Activated T-cell treated with anti-CD3 and anti-CD28 coated beads, Interleukin-2, amount 50 U/mL, for 72 hours (primary cell): ENCODE results near the gene MID1. TPM values are rescaled to one million over a fixed set of nuclear protein-coding genes. Genes with fewer than 3 reads are reported as not detected.

Experiments used
- ATAC-seq, 2 donors: fragments of 150-1000 bp; cut with Tn5 transposase; replicated peaks in 1 of 2; 2 replicates each; pipeline ENCODE4 v1.10.0; 2021; ENCODE audit warnings: moderate library complexity in 2 of 2, mild to moderate bottlenecking in 1 of 2
- DNase-seq, 2 donors: peaks; one replicate each; pipeline ENCODE4 v3.0.0; 2021 to 2022; ENCODE audit warnings: mixed read lengths in 1 of 2
- H3K27ac Mint-ChIP-seq: one replicate; pipeline ENCODE4 v1.8.0; 2022; ENCODE audit warnings: mild to moderate bottlenecking, moderate library complexity, mixed read lengths
- H3K27me3 Mint-ChIP-seq: one replicate; pipeline ENCODE4 v1.8.0; 2022; ENCODE audit warnings: low read depth, mixed read lengths
- H3K36me3 Mint-ChIP-seq, 2 donors: one replicate each; pipeline ENCODE4 v1.8.0; 2022; ENCODE audit warnings: mixed read lengths in 2 of 2, mild to moderate bottlenecking in 1 of 2; ENCODE audit not compliant: insufficient read depth in 2 of 2
- H3K4me1 Mint-ChIP-seq: one replicate; pipeline ENCODE4 v1.8.0; 2022; ENCODE audit warnings: low read depth, mixed read lengths
- H3K4me3 Mint-ChIP-seq, 2 donors: one replicate each; pipeline ENCODE4 v1.8.0; 2022; ENCODE audit warnings: mild to moderate bottlenecking in 2 of 2, mixed read lengths in 2 of 2, moderate library complexity in 2 of 2
- H3K9me3 Mint-ChIP-seq, 2 donors: one replicate each; pipeline ENCODE4 v1.8.0; 2022; ENCODE audit warnings: mixed read lengths in 2 of 2
- total RNA-seq, 2 donors: library from RNA; stranded (reverse); gene quantifications; one replicate each; pipeline ENCODE4 v1.2.3, GENCODE V29; 2022

MID1 gene
- total RNA-seq, 2 donors from 2014 or later, result 0.60 to 1.1 TPM

DNA sequence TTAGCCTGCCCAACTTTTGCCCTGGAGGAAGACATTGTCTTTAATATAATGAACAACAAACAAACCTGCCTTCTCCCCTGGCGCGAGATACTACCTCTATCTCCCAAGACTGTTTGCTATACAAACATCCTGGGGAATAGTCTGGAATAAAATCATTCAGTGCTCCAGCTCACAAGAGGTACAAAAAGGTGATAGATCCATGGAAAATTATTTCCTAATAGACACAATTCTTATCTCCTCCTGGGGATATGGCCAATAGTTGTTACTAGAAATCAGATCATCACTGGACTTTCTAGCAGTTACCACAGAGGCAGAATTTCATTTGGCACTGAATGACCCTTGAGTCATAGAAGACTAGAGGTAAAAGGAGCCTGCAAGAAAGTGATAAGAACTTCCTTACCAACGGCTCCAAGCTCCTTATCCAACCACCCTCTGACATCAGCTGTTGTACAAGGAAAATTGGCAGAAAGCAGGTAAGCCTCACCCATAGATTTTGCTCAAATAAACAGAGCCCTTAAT is 38.1 kb downstream of the MID1 start:
- DNase-seq (no peak), ATAC-seq (no peak)
- Mint-ChIP-seq H3K9me3 (peaks cover 0 to 5% of the 10 kb centered on the region in 2 donors), H3K4me1 (no peaks in the 10 kb centered on the region), H3K27ac (no peak overlapping the region), H3K4me3 (no peak overlapping the region), H3K27me3 (no peaks in the 10 kb centered on the region), H3K36me3 (no peaks in the 10 kb centered on the region)

DNA sequence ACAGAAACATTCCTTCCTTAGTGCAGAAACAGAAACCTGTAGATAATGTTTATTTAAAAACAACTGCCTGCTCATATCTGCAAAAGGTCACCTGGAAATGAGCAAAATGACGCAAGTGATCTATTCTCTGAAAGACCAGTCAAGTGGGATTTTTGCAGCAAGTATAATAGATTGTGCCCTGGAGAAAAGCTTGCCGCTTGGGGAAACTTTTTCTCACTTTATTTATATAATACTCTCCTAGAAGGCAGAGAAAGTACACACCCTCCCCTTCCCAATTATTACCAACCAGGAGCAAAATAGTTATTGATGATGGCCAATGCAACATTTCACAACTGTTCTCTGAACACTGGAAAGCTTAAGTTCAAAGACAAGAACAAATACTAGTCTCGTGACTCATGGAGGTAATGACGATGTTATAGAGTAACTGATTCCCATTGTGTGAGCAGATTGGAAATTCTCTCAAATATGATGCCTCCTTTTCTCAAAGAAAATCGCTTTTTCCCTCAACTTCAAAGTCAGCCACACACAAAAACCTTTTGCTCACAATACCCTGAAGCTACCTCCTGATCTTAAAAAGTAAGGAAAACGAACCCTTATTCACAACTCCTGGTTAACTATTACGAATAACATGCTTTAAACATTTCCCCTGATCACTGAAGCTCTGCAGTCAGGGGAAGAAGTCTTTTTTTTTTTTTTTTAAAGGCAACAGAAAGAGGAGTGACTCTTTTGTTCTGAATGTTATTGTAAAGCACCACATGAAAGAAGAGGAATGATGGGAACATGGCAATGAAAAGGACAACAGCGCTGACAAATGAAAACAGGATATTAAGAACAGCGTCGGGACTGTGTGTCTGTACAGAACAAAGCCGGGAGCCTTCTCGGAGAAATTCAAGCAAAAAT is 41.0 kb downstream of the MID1 start:
- ATAC-seq (no peak), DNase-seq (no peak)
- Mint-ChIP-seq H3K4me3 (no peak overlapping the region), H3K27me3 (no peaks in the 10 kb centered on the region), H3K9me3 (no peaks in the 10 kb centered on the region), H3K4me1 (no peaks in the 10 kb centered on the region), H3K27ac (no peak overlapping the region), H3K36me3 (no peaks in the 10 kb centered on the region)

DNA sequence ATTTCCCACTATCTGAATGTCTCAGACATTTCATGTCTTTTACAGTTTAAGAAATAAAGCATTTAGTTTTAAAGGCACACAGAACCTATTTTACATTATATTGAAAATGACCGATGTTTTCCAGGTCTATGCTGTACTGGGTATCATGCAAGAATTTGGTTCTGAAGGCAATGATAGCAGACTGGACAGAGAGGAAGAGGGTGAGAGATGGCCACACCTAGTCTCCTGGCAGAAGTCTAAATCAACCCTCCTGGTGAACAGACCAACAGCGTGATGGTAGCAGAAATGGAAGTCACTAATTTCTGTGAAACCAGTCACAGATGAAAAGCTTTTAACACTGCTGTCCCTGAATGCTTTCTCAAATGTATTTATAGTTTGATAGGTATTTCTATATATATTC is 41.9 kb downstream of the MID1 start:
- ATAC-seq (no peak), DNase-seq (no peak)
- no peaks in the 10 kb centered on the region for H3K36me3 Mint-ChIP-seq
- H3K9me3 Mint-ChIP-seq, result no peaks in the 10 kb centered on the region
- H3K4me1 Mint-ChIP-seq, result no peaks in the 10 kb centered on the region
- H3K27ac Mint-ChIP-seq, result no peak overlapping the region
- H3K4me3 Mint-ChIP-seq, result no peak overlapping the region
- H3K27me3 Mint-ChIP-seq, result no peaks in the 10 kb centered on the region

DNA sequence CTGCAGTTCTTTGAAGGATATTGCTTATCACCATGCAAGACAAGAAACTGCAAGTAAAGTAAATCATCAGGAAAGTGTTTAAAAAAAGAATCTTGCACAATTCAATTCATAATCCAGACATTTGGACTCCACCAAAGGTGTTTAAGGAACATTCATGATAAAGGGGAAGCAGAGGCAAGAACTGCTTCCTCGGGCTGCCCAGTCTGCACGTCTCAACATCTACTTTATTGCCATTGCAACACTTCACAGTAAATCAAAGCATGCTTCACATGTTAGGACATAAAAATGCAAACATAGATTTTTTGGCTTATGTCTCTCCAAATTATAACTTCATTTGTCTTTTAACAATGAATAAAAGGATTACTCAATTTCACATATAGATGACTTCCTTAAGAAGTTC is 42.5 kb downstream of the MID1 start:
- no peaks in the 10 kb centered on the region for H3K27me3 Mint-ChIP-seq
- no peak overlapping the region for H3K4me3 Mint-ChIP-seq
- H3K9me3 Mint-ChIP-seq, result no peaks in the 10 kb centered on the region
- no peak for ATAC-seq
- no peak for DNase-seq
- no peaks in the 10 kb centered on the region for H3K4me1 Mint-ChIP-seq
- H3K36me3 Mint-ChIP-seq, result no peaks in the 10 kb centered on the region
- no peak overlapping the region for H3K27ac Mint-ChIP-seq

DNA sequence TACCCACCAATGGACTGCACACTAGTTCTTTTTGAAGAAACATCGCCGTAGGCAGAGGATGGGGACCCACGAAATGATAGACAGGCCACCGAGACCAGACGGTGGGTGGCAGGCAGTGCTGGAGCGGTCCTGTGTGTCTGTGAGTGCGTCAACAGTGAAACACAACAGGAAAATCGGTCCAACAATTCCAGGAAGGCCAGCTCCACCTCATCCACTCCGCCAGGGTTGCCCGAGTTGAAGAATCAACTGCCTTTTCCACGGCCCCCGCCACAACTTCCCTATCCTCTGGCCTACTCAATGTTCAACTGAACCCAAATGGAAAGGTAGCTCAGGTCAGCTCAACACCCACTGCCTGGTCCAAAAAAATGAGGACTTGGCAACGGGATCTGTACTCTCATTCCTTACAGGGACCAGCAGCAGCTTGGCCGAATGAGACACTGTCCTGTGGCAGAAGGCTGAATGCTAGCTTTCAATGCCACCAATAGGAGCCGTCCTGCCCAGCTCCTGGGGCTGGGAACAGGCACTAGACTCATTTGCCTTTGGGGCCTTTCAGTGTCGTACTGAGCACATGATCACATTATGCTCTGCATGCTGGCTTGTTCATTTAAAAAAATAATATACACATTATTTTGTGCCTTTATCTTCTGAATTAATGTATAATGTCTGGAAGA is 43.5 kb downstream of the MID1 start:
- Mint-ChIP-seq H3K27ac (no peak overlapping the region), H3K36me3 (no peaks in the 10 kb centered on the region), H3K9me3 (no peaks in the 10 kb centered on the region), H3K4me3 (no peak overlapping the region), H3K27me3 (no peaks in the 10 kb centered on the region), H3K4me1 (no peaks in the 10 kb centered on the region)
- ATAC-seq, result no peak
- DNase-seq, result no peak

DNA sequence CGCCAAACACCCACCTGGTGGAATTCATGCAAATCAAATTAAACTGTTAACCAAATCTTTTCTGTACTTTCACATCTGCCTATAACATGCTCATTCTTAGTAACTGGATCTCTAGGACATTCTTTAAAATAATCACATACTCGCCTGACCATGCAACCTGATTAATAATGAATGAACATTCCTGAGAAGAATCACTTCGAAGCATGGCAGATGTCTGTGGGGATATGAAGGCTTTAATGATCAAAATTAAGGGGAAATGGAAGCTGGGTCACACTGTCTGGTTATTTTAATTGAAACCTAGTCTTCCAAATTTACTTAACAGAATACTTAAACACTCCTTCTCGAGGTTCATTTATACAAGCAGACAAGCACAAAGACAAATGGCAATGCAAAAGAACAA is 44.2 kb downstream of the MID1 start:
- H3K4me3 Mint-ChIP-seq, result no peak overlapping the region
- H3K27ac Mint-ChIP-seq, result no peak overlapping the region
- DNase-seq (no peak), ATAC-seq (no peak)
- no peaks in the 10 kb centered on the region for H3K27me3 Mint-ChIP-seq
- H3K4me1 Mint-ChIP-seq, result no peaks in the 10 kb centered on the region
- no peaks in the 10 kb centered on the region for H3K9me3 Mint-ChIP-seq
- H3K36me3 Mint-ChIP-seq, result no peaks in the 10 kb centered on the region

DNA sequence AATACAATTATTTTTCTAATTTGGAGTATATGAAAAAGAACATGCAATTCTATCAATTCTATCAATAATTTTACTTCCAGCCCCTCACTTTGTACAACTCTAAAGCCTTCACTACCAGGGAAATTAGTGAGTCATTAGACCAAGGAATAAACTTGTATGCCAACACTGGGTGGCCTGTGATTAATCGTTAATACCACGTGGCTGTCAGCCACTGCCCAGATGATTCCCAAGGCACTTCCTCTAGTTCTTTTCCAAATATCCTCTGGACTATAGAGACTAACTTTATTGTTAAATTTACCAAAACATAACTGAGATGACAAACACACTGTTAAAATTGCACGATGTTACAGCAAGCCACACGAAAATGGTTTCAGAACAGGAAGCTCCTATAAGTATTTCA is 45.7 kb downstream of the MID1 start:
- Mint-ChIP-seq H3K27me3 (no peaks in the 10 kb centered on the region), H3K9me3 (no peaks in the 10 kb centered on the region)

DNA sequence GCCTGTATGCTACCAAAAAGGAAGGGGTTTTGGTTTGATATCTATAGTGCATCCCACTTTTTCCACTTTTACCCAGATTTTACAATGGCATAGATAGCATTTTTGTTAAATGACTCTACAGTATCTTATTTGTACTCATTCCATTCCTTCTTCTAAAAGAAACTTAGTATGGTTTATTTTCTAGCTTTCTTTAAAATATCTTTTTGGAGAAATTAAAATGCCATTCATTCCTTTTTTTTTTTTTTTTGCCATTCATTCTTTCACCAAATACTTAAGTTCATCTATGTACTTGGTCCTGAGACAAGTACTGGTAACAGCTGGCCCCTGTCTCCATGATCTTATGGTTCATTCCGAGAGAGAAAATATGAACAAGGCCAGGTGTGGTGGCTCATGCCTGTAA is 49.1 kb downstream of the MID1 start:
- Mint-ChIP-seq H3K9me3 (peaks cover 0 to 2% of the 10 kb centered on the region in 2 donors), H3K36me3 (no peaks in the 10 kb centered on the region), H3K27me3 (no peaks in the 10 kb centered on the region), H3K27ac (no peak overlapping the region), H3K4me1 (no peaks in the 10 kb centered on the region), H3K4me3 (no peak overlapping the region)
- DNase-seq, result no peak
- ATAC-seq, result no peak

More for the DNA sequence above, 45.7 kb downstream of the MID1 start:
- Mint-ChIP-seq H3K4me1 (no peaks in the 10 kb centered on the region), H3K36me3 (no peaks in the 10 kb centered on the region), H3K27ac (no peak overlapping the region), H3K4me3 (no peak overlapping the region)
- ATAC-seq (no peak), DNase-seq (no peak)

DNA sequence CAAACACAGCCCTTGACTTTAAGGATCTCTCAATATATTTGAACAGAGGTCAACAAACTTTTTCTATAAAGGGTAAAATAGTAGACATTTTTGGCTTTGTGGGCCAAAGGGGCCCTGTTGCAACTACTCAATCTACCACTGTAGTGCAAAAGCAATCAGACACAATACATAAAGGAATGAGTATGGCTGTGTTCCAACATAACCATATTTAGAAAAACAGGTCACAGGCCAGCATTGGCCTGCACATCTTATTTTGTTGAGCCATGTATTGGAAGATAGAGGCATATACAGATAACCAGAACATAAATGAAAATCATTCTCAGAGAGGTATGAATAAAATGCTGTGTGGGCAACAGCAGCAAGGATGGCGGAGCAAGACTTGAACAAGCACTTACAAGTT is 49.8 kb downstream of the MID1 start:
- ATAC-seq, result no peak

DNA sequence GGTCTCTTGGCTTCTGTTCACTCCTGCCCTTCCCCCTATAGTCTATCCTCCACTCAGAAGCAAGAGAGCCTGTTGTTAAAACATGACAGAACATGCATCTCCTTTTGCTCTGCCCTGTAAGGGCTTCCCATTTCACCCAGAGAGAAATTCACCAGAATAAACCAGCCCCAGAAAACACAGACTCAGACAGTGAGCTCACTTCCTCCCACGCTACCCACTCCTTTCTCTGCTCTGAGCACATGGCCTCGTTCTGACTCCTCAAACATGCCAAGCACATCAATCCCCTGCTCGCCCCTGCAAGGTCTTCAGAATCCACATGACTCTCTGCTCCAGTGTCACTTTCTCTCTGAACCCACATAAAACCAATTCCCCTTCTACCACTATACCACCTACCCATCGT is 50.4 kb downstream of the MID1 start:
- DNase-seq (no peak), ATAC-seq (no peak)
- no peaks in the 10 kb centered on the region for H3K27me3 Mint-ChIP-seq
- peaks cover 0 to 2% of the 10 kb centered on the region in 2 donors for H3K9me3 Mint-ChIP-seq
- no peak overlapping the region for H3K4me3 Mint-ChIP-seq
- no peaks in the 10 kb centered on the region for H3K4me1 Mint-ChIP-seq
- H3K36me3 Mint-ChIP-seq, result no peaks in the 10 kb centered on the region
- no peak overlapping the region for H3K27ac Mint-ChIP-seq

More for the DNA sequence above, 49.8 kb downstream of the MID1 start:
- H3K27ac Mint-ChIP-seq, result no peak overlapping the region
- H3K9me3 Mint-ChIP-seq, result peaks cover 0 to 2% of the 10 kb centered on the region in 2 donors
- DNase-seq, result no peak
- no peaks in the 10 kb centered on the region for H3K27me3 Mint-ChIP-seq
- H3K4me1 Mint-ChIP-seq, result no peaks in the 10 kb centered on the region
- no peaks in the 10 kb centered on the region for H3K36me3 Mint-ChIP-seq
- H3K4me3 Mint-ChIP-seq, result no peak overlapping the region

DNA sequence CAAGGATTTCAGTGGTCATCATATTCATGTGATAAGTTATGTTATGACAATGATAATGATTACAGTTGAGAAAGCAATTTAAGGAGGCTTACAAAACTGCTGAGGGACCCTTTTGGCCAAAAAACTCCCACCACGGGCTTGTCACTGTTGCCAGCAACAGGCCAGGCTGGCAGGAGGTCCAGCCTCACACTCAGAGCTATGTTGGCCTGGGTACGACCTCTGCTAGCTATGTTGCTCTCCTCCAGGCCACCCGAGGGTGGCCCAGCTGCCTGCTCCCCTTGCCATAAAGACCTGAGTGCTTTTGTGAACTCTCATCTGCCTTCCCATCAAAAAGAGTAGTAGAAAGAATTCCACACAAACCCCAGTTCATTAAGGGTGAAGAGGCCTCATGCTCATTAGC is 52.0 kb downstream of the MID1 start:
- ATAC-seq, result no peak
- no peaks in the 10 kb centered on the region for H3K27me3 Mint-ChIP-seq
- H3K4me1 Mint-ChIP-seq, result no peaks in the 10 kb centered on the region
- H3K9me3 Mint-ChIP-seq, result peaks cover 0 to 2% of the 10 kb centered on the region in 2 donors
- no peak overlapping the region for H3K4me3 Mint-ChIP-seq
- no peak overlapping the region for H3K27ac Mint-ChIP-seq
- H3K36me3 Mint-ChIP-seq, result no peaks in the 10 kb centered on the region
- DNase-seq, result no peak

DNA sequence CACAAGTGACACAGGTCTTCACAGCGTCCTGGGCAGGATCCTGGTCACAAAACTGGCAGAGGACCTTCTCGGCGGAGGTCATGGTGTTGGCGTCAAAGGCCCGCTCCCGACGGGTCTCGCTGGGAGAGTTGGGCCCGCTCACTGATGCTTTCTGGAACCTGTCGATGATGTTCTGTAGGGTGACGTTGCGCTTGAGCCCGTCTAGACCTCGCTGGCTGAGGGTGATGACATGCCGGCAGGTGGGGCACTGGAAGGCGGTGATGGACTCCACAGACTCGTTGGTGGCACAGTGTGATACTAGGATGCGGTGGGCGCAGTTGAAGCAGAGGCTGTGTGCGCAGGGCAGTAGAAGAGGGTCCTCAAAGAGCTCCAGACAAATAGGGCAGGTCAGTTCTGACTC is 53.2 kb downstream of the MID1 start:
- Mint-ChIP-seq H3K4me3 (no peak overlapping the region), H3K4me1 (no peaks in the 10 kb centered on the region), H3K36me3 (no peaks in the 10 kb centered on the region), H3K27ac (no peak overlapping the region), H3K9me3 (peaks cover 0 to 2% of the 10 kb centered on the region in 2 donors), H3K27me3 (no peaks in the 10 kb centered on the region)
- no peak for DNase-seq
- ATAC-seq, result no peak

DNA sequence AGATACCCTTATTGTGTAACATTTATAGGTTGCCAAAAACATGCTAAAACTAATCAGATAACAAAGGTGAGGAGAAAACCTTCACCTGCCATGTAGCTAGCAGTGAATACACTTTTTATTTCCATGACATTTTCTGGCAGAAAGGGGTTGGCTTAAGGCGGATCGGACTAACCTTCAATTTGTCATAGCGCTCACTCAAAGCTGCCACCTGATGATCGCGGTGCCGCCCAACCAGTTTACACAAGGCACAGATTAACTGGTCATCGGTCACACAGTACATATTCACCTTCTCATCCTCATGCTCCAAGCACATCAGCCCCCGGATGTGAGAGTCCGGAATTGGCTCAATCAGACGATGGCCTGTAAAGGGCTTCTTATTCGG is 53.7 kb downstream of the MID1 start:
- Mint-ChIP-seq H3K36me3 (no peaks in the 10 kb centered on the region), H3K4me3 (no peak overlapping the region), H3K4me1 (no peaks in the 10 kb centered on the region), H3K27me3 (no peaks in the 10 kb centered on the region), H3K9me3 (peaks cover 0 to 2% of the 10 kb centered on the region in 2 donors), H3K27ac (no peak overlapping the region)
- no peak for DNase-seq
- ATAC-seq, result no peak
